ENCODE measurements around the gene MDK. TPM values are rescaled to one million over a fixed set of nuclear protein-coding genes. Genes with fewer than 3 reads are reported as not detected.
A peak's percentile ranks its signal among the peaks of the same experiment; 100 is the strongest.

MDK gene
- total and polyA plus RNA-seq, 2 of the 13 experiments (the other 11 are each of a cell fraction or from before 2014, with no cell fraction given): 312 to 407 TPM

DNA sequence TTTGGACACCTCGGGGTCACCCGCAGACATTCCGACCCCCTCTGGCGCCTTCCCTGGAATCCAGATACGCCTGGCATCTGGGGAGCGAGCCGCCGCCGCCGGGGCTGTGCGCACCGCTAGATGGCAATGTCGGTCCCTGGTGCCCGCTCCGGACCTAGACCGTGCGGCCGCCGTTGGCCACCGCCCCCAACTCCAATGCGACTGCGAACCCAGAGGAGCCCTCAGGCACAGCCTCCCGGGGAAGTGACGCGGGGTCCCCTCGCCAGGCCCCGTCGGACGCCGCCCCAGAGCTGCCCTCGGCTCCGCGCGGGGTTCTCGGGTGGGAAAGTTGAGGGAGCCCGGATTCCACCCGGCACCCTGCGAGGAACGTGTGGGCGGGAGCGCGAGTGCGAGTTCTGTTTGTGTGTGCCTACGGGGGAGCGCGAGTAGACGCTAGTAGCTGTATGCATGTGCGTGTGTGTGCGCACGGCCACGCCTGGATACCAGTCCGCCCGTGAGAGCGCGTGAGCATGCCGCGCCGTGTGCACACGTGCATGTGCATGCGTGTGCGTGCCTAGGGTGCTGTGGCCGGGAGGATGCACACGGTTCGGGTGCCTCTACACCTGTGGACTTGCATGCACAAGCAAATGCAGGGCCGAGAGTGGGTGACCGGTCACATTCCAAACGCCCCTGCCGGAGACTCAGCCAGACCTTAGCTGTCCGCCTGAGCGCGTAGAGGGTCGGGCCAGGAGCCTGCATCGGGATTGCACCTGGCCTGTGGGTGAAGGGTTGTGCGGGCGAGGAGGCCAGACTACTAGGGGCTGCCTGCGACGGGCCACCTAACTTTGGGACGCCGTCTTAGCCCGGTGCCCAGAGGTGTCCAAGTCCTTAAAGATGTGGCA lies 8.2 kb downstream of the MDK start (continued):
- TF ChIP-seq, protein P1, sequence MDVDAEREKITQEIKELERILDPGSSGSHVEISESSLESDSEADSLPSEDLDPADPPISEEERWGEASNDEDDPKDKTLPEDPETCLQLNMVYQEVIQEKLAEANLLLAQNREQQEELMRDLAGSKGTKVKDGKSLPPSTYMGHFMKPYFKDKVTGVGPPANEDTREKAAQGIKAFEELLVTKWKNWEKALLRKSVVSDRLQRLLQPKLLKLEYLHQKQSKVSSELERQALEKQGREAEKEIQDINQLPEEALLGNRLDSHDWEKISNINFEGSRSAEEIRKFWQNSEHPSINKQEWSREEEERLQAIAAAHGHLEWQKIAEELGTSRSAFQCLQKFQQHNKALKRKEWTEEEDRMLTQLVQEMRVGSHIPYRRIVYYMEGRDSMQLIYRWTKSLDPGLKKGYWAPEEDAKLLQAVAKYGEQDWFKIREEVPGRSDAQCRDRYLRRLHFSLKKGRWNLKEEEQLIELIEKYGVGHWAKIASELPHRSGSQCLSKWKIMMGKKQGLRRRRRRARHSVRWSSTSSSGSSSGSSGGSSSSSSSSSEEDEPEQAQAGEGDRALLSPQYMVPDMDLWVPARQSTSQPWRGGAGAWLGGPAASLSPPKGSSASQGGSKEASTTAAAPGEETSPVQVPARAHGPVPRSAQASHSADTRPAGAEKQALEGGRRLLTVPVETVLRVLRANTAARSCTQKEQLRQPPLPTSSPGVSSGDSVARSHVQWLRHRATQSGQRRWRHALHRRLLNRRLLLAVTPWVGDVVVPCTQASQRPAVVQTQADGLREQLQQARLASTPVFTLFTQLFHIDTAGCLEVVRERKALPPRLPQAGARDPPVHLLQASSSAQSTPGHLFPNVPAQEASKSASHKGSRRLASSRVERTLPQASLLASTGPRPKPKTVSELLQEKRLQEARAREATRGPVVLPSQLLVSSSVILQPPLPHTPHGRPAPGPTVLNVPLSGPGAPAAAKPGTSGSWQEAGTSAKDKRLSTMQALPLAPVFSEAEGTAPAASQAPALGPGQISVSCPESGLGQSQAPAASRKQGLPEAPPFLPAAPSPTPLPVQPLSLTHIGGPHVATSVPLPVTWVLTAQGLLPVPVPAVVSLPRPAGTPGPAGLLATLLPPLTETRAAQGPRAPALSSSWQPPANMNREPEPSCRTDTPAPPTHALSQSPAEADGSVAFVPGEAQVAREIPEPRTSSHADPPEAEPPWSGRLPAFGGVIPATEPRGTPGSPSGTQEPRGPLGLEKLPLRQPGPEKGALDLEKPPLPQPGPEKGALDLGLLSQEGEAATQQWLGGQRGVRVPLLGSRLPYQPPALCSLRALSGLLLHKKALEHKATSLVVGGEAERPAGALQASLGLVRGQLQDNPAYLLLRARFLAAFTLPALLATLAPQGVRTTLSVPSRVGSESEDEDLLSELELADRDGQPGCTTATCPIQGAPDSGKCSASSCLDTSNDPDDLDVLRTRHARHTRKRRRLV (CRISPR knock-in tag; IDR thresholded peaks at IDR 0.05): no peak
- TF ChIP-seq ZNF282 (IDR thresholded peaks at IDR 0.05; ENCODE audit: partially characterized antibody) (no peak), ZEB1 (IDR thresholded peaks at IDR 0.05; ENCODE audit: insufficient replicate concordance, low read depth) (no peak), CREB1 (IDR thresholded peaks at IDR 0.05) (no peak), CREB1 (CRISPR knock-in tag; IDR thresholded peaks at IDR 0.05) (no peak), ZNF709 (CRISPR knock-in tag; IDR thresholded peaks at IDR 0.05) (peak; percentile 21; the same call in 1 of the 2 replicates), NRL (CRISPR knock-in tag; IDR thresholded peaks at IDR 0.05; ENCODE audit: borderline replicate concordance) (no peak), GABPA (IDR thresholded peaks at IDR 0.05; ENCODE audit: low read depth, low read length) (no peak), GABPA (CRISPR knock-in tag; IDR thresholded peaks at IDR 0.05; ENCODE audit: low read depth) (no peak), HHEX (CRISPR knock-in tag; IDR thresholded peaks at IDR 0.05) (no peak), SCMH1 (CRISPR knock-in tag; IDR thresholded peaks at IDR 0.05; ENCODE audit: borderline replicate concordance) (no peak), ZNF766 (CRISPR knock-in tag; IDR thresholded peaks at IDR 0.05; ENCODE audit: borderline replicate concordance) (0 out of 2 replicates have a peak, but pooled peaks have one; percentile 28), SMC3 (IDR thresholded peaks at IDR 0.05; ENCODE audit: low read length) (no peak), GPN1 (CRISPR knock-in tag; IDR thresholded peaks at IDR 0.05; ENCODE audit: borderline replicate concordance) (no peak), ZNF17 (CRISPR knock-in tag; IDR thresholded peaks at IDR 0.05) (no peak), PLRG1 (conservative IDR thresholded peaks at IDR 0.05) (no peak), MED8 (CRISPR knock-in tag; IDR thresholded peaks at IDR 0.05; ENCODE audit: insufficient replicate concordance) (no peak), ZNF354B (CRISPR knock-in tag; IDR thresholded peaks at IDR 0.05) (no peak), SRSF1 (optimal IDR thresholded peaks at IDR 0.05; ENCODE audit: low read depth, low read length) (no peak), ZNF891 (CRISPR knock-in tag; IDR thresholded peaks at IDR 0.05) (no peak)
- TF ChIP-seq, protein P2, sequence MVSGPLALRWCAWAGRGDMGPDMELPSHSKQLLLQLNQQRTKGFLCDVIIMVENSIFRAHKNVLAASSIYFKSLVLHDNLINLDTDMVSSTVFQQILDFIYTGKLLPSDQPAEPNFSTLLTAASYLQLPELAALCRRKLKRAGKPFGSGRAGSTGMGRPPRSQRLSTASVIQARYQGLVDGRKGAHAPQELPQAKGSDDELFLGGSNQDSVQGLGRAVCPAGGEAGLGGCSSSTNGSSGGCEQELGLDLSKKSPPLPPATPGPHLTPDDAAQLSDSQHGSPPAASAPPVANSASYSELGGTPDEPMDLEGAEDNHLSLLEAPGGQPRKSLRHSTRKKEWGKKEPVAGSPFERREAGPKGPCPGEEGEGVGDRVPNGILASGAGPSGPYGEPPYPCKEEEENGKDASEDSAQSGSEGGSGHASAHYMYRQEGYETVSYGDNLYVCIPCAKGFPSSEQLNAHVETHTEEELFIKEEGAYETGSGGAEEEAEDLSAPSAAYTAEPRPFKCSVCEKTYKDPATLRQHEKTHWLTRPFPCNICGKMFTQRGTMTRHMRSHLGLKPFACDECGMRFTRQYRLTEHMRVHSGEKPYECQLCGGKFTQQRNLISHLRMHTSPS (CRISPR knock-in tag; IDR thresholded peaks at IDR 0.05; ENCODE audit: low read depth): peak; percentile 61; the same call in 1 of the 2 replicates
- TF ChIP-seq, protein P3, sequence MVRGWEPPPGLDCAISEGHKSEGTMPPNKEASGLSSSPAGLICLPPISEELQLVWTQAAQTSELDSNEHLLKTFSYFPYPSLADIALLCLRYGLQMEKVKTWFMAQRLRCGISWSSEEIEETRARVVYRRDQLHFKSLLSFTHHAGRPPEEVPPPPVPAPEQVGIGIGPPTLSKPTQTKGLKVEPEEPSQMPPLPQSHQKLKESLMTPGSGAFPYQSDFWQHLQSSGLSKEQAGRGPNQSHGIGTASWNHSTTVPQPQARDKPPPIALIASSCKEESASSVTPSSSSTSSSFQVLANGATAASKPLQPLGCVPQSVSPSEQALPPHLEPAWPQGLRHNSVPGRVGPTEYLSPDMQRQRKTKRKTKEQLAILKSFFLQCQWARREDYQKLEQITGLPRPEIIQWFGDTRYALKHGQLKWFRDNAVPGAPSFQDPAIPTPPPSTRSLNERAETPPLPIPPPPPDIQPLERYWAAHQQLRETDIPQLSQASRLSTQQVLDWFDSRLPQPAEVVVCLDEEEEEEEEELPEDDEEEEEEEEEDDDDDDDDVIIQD (CRISPR knock-in tag; IDR thresholded peaks at IDR 0.05; ENCODE audit: low read depth): no peak

Measured in HepG2 (cell line).